Caco-2 (cell line): ENCODE results near the gene OR5T2. TPM values are rescaled to one million over a fixed set of nuclear protein-coding genes. Genes with fewer than 3 reads are reported as not detected.
"Not testable (repeated sequence)": the region's sequence is repeated elsewhere in the genome, so short reads cannot be mapped to it uniquely, and the experiment has no call there.

Experiments used
- BruUV-seq: library from RNA; stranded (reverse); fragments of 400-500 nt; replicated peaks from 2 replicates; lab custom pipeline; 2021; lab: Mats Ljungman, UMichigan
- CTCF ChIA-PET: fragments of 300-600 bp; sonication (Branson Sonifier 250); formaldehyde crosslinking; loops from one replicate; lab custom pipeline; 2022; ENCODE audit warnings: antibody characterized with exemption; lab: Charles Lee
- POLR2A ChIA-PET: fragments of 300-600 bp; sonication (Branson Sonifier 250); formaldehyde crosslinking; loops from one replicate; lab custom pipeline; 2022; ENCODE audit warnings: antibody characterized with exemption; lab: Charles Lee
- DNase-seq, 2 experiments: peaks; one replicate each; pipeline versions ENCODE4 v3.0.0 to v3.0.0-alpha.2; 2020 to 2022
- H3K27me3 ChIP-seq: replicated peaks from 2 replicates; pipeline ENCODE4 v1.6.0; 2011; ENCODE audit warnings: low read length; ENCODE audit not compliant: control insufficient read depth, insufficient read depth
- H3K36me3 ChIP-seq: 2 replicates; pipeline ENCODE4 v1.5.1; 2011; ENCODE audit warnings: low read length; ENCODE audit not compliant: control insufficient read depth, insufficient read depth
- H3K4me1 ChIP-seq: fragments of 250-450 bp; sonication (Bioruptor Pico); 2 replicates; pipeline ENCODE4 v1.5.1; 2020; ENCODE audit warnings: mild to moderate bottlenecking
- H3K4me3 ChIP-seq: 2 replicates; pipeline ENCODE4 v1.5.1; 2011; ENCODE audit warnings: low read depth, mild to moderate bottlenecking, control low read depth, low read length
- H3K9me3 ChIP-seq: fragments of 250-450 bp; sonication (Bioruptor Pico); 2 replicates; pipeline ENCODE4 v1.5.1; 2020; ENCODE audit warnings: mild to moderate bottlenecking, moderate library complexity
- H3K27ac Mint-ChIP-seq: one replicate; pipeline ENCODE4 v1.8.0; 2022; ENCODE audit warnings: mixed read lengths; ENCODE audit not compliant: unreplicated experiment
- H3K27me3 Mint-ChIP-seq: one replicate; pipeline ENCODE4 v1.8.0; 2022; ENCODE audit warnings: mixed read lengths; ENCODE audit not compliant: insufficient read depth, unreplicated experiment
- H3K36me3 Mint-ChIP-seq: one replicate; pipeline ENCODE4 v1.8.0; 2022; ENCODE audit warnings: mild to moderate bottlenecking, mixed read lengths; ENCODE audit not compliant: insufficient read depth, unreplicated experiment
- H3K4me1 Mint-ChIP-seq: one replicate; pipeline ENCODE4 v1.8.0; 2022; ENCODE audit warnings: low read depth, mixed read lengths; ENCODE audit not compliant: unreplicated experiment
- H3K4me3 Mint-ChIP-seq: one replicate; pipeline ENCODE4 v1.8.0; 2022; ENCODE audit warnings: mild to moderate bottlenecking, moderate library complexity, mixed read lengths; ENCODE audit not compliant: unreplicated experiment
- H3K9me3 Mint-ChIP-seq: one replicate; pipeline ENCODE4 v1.8.0; 2022; ENCODE audit warnings: mixed read lengths; ENCODE audit not compliant: unreplicated experiment
- intact Hi-C: fragments of 100-400 bp; cut with micrococcal nuclease; formaldehyde crosslinking; loops from one replicate; pipeline ENCODE4 v1.10.0; 2022; ENCODE audit not compliant: unreplicated experiment
- total RNA-seq: library from RNA; stranded (reverse); gene quantifications from 2 replicates; pipeline ENCODE4 v1.2.3, GENCODE V29; 2022
- TF ChIP-seq, protein P1 (sequence below), 2 experiments: fragments of 200-600 bp in 1 of 2; IDR thresholded peaks; 1 replicate in 1 of 2; 2 replicates in 1 of 2; pipeline versions ENCODE4 v1.5.1 to v1.8.0; 2011 to 2022; ENCODE audit warnings: antibody characterized with exemption in 1 of 2, control low read depth in 1 of 2, inconsistent platforms in 1 of 2, low read depth in 1 of 2, low read length in 1 of 2, mild to moderate bottlenecking in 1 of 2, moderate library complexity in 1 of 2; ENCODE audit not compliant: insufficient read depth in 1 of 2, severe bottlenecking in 1 of 2, unreplicated experiment in 1 of 2

OR5T2 gene
- total RNA-seq, 1 experiment from 2014 or later = not detected

DNA sequence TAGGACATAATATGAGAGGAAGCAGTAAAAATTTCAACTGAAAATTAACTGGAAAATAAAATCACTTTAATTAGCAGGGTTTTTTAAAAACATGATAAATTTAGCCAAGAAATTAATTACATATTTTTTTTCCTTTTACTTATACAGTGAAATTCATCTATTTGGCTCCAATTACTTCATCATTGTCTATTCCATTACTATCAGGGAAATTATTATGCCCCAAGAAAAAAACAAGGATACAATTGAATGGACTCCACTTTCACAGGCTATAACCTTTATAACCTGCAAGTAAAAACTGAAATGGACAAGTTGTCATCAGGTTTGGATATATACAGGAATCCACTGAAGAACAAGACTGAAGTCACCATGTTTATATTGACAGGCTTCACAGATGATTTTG, 17.9 kb upstream of the OR5T2 start, which contains the start of gene OR5T3:
TSS of gene OR5T3 (plus strand) at position 301 of the 400 bp plus-strand sequence. CDS start at position 301, 0 bp downstream.
- intact Hi-C loops = no loop called here
- no peaks in the 10 kb centered on the region for H3K27me3 Mint-ChIP-seq
- no peak for DNase-seq
- Histone ChIP-seq H3K4me3 (no peak within 1 kb of the TSS), H3K4me1 (no peaks in the 10 kb centered on the region), H3K9me3 (no peaks in the 10 kb centered on the region), H3K27me3 (no peaks in the 10 kb centered on the region), H3K36me3 (no peaks in the 10 kb centered on the region)
- ChIA-PET CTCF (no interaction called here), POLR2A (no interaction called here)
- TF ChIP-seq, protein P1, sequence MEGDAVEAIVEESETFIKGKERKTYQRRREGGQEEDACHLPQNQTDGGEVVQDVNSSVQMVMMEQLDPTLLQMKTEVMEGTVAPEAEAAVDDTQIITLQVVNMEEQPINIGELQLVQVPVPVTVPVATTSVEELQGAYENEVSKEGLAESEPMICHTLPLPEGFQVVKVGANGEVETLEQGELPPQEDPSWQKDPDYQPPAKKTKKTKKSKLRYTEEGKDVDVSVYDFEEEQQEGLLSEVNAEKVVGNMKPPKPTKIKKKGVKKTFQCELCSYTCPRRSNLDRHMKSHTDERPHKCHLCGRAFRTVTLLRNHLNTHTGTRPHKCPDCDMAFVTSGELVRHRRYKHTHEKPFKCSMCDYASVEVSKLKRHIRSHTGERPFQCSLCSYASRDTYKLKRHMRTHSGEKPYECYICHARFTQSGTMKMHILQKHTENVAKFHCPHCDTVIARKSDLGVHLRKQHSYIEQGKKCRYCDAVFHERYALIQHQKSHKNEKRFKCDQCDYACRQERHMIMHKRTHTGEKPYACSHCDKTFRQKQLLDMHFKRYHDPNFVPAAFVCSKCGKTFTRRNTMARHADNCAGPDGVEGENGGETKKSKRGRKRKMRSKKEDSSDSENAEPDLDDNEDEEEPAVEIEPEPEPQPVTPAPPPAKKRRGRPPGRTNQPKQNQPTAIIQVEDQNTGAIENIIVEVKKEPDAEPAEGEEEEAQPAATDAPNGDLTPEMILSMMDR (IDR thresholded peaks at IDR 0.05; ENCODE audit: insufficient read depth in 1 of 2, low read depth in 1 of 2, low read length in 1 of 2, severe bottlenecking in 1 of 2, unreplicated experiment in 1 of 2) = no peak
- no peaks in the 10 kb centered on the region for H3K4me1 Mint-ChIP-seq
- no peaks in the 10 kb centered on the region for H3K9me3 Mint-ChIP-seq
- no peak within 1 kb of the TSS for H3K4me3 Mint-ChIP-seq
- no peak within 1 kb of the TSS for H3K27ac Mint-ChIP-seq
- no TSS peak for BruUV-seq
- H3K36me3 Mint-ChIP-seq = no peaks in the 10 kb centered on the region

DNA sequence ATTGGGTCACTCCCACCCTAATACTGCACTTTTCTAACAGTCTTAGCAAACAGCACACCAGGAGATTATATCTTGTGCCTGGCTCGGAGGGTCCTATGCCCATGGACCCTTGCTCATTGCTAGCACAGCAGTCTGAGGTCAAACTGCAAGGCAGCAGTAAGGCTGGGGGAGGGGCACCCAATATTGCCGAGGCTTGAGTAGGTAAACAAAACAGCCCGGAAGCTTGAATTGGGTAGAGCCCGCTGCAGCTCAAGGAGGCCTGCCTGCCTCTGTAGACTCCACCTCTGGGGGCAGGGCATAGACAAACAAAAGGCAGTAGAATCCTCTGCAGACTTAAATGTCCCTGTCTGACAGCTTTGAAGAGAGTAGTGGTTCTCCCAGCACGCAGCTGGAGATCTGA, 14.3 kb downstream of the OR5T2 start:
- Mint-ChIP-seq H3K9me3 (peaks cover 20% of the 10 kb centered on the region), H3K4me3 (peak overlapping the region; percentile 19)
- BruUV-seq, H3K36me3 Mint-ChIP-seq, POLR2A ChIA-PET, H3K27me3 Mint-ChIP-seq, H3K27me3 ChIP-seq, H3K4me1 ChIP-seq, H3K36me3 ChIP-seq, H3K27ac Mint-ChIP-seq, CTCF ChIA-PET, intact Hi-C loops, H3K4me1 Mint-ChIP-seq, H3K4me3 ChIP-seq, H3K9me3 ChIP-seq: not testable (repeated sequence)
- peak in 1 of 2 experiments; percentile 24 for DNase-seq

- Histone ChIP-seq H3K4me3 (no peak overlapping the region), H3K36me3 (no peaks in the 10 kb centered on the region), H3K27me3 (no peaks in the 10 kb centered on the region), H3K9me3 (0 out of 2 replicates have a peak, but pooled peaks cover 4% of the 10 kb centered on the region), H3K4me1 (no peaks in the 10 kb centered on the region)
- Mint-ChIP-seq H3K4me3 (no peak overlapping the region), H3K27ac (no peak overlapping the region), H3K4me1 (no peaks in the 10 kb centered on the region), H3K9me3 (peaks cover 11% of the 10 kb centered on the region), H3K27me3 (no peaks in the 10 kb centered on the region), H3K36me3 (no peaks in the 10 kb centered on the region)
- BruUV-seq = no TSS peak
- POLR2A ChIA-PET = no interaction called here
- CTCF ChIA-PET = no interaction called here
- DNase-seq = no peak
- intact Hi-C loops = no loop called here
- TF ChIP-seq, protein P1 (IDR thresholded peaks at IDR 0.05; ENCODE audit: insufficient read depth in 1 of 2, low read depth in 1 of 2, low read length in 1 of 2, severe bottlenecking in 1 of 2, unreplicated experiment in 1 of 2) = no peak
Observed at GRCh38 chr11:56214537-56214936, 19.5 kb downstream of the OR5T2 start.

- H3K36me3 ChIP-seq = no peaks in the 10 kb centered on the region
- TF ChIP-seq, protein P1 (IDR thresholded peaks at IDR 0.05; ENCODE audit: insufficient read depth in 1 of 2, low read depth in 1 of 2, low read length in 1 of 2, severe bottlenecking in 1 of 2, unreplicated experiment in 1 of 2) = no peak
- ChIA-PET POLR2A (no interaction called here), CTCF (no interaction called here)
- H3K27me3 ChIP-seq = no peaks in the 10 kb centered on the region
- no peak overlapping the region for H3K4me3 ChIP-seq
- no peak overlapping the region for H3K4me3 Mint-ChIP-seq
- H3K9me3 ChIP-seq = no peaks in the 10 kb centered on the region
- intact Hi-C loops = no loop called here
- no peak overlapping the region for H3K27ac Mint-ChIP-seq
- H3K27me3 Mint-ChIP-seq = no peaks in the 10 kb centered on the region
- no TSS peak for BruUV-seq
- H3K4me1 ChIP-seq = no peaks in the 10 kb centered on the region
- H3K36me3 Mint-ChIP-seq = no peaks in the 10 kb centered on the region
- H3K9me3 Mint-ChIP-seq = no peaks in the 10 kb centered on the region
- DNase-seq = no peak
- H3K4me1 Mint-ChIP-seq = no peaks in the 10 kb centered on the region
Observed at GRCh38 chr11:56207790-56208189, 26.3 kb downstream of the OR5T2 start.
